SK-N-MC (cell line): ENCODE measurements around the gene DCAF8.

Source experiments
- EZH2 ChIP-seq: fragments of 200-600 bp; sonication (generic); IDR thresholded peaks from one replicate; pipeline ENCODE4 v1.6.1; 2017; ENCODE audit warnings: antibody characterized with exemption
- POLR2AphosphoS5 ChIP-seq: IDR thresholded peaks from 2 replicates; pipeline ENCODE4 v1.6.1; 2012; ENCODE audit warnings: mild to moderate bottlenecking, low read depth, low read length, borderline replicate concordance

GRCh38 chr1:160196143-160196542 is 66.2 kb downstream of the DCAF8 start:
- TF ChIP-seq EZH2: no peak
- no peak for TF ChIP-seq POLR2AphosphoS5
